ENCODE measurements around the gene MYO15B.

The MYO15B gene

DNA sequence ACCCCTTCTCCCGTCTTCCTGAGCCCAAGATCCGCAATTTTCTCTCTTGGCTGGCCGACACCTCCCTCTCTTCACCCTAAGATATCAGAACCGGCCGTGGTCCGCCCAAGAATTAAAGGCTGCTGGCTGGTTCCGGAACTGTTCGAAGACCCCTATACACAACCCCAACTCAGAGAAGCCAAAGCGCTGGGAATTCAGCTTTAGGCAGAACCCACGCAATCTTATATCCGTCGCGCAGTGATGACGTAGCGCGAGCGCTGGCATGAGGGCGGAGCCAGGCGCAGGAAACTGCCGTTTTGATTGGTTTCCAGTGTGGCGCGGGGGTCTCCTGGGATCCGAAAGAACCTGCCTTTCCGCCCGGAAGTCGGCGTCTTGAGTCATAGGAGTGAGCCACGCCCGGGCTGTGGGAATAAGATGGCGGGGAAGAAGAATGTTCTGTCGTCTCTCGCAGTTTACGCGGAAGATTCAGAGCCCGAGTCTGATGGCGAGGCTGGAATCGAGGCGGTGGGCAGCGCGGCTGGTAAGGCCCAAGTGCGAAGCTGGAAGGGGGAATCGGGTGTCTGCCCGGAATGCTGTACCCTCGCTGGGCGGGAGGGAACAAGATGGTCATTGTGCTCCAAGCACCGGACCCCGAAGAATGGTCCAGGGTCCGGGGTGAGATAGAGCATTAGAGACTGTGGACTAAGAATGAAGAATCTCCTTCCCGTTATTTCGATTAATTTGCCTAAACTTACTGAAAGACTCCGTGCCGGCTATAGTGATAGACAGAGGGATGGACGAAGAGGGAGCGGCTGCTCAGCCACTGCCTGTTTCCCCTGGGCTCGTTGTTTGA, 79.6 kb downstream of the MYO15B start, which contains the start of the genes RECQL5 and SAP30BP:
Gene RECQL5 (minus strand): TSS at position 196 of the 832 bp plus-strand sequence. CDS start 597 bp downstream, outside the sequence.
Gene SAP30BP (plus strand): TSS at position 380 of the 832 bp plus-strand sequence. CDS start 35 bp downstream, at position 415.
- DNase-seq, result peak; percentile 98 to 99 (median 99)

DNA sequence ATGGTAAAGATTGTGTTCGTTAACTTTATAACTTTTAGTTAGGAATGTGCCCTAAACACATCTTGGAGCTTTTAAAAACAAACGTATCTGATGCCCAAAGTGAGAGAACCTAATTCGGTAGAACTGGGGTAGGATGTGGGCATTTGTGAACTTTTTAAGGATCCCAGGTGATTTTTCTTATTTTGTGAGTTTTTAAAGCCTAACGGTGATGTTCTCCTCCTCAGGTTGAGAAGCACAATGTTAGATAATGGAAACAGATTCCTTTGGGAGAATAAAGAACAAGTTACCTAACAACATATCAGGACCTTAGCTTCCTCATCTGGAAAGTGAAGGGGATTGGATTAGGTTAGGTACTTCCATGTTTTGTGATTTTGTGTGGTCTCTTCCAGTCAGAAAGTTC, 80.2 kb downstream of the MYO15B start:
- no peak for DNase-seq

DNA sequence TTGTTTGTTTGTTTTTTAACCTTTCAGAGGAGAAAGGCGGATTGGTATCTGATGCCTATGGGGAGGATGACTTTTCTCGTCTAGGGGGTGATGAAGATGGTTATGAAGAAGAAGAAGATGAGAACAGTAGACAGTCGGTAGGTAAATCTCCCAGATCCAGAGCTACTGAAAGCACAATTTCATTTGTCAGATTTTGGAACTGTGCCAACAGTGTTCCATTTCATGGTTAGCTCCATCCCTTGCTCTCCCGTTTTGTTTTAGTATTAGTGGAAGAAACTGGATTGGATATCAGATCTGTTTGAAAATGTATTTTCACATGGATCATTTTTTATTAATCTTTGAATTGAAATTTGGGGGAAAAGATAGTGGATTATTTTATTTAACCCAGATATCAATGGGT, 80.9 kb downstream of the MYO15B start:
- no peak for DNase-seq

DNA sequence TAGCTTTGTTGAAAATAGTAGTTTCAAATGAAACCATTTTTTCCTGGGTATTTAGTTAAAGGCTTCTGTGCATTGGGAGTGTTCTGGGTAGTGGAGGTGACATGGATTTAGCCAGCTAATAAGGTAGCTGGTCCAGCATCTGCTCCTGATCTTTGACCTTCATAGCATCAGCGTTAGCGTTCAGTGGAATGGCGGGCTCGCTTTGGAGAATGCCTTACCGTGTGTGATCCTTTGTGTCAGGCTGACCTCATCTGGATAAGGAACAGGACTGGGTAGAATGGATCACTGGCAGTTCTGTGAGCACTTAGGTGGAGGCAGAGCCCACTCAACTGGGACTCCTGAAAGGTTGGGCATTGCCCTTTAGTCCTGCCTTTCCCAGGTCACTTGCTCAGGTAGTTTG, 83.3 kb downstream of the MYO15B start:
- DNase-seq, result no peak

DNA sequence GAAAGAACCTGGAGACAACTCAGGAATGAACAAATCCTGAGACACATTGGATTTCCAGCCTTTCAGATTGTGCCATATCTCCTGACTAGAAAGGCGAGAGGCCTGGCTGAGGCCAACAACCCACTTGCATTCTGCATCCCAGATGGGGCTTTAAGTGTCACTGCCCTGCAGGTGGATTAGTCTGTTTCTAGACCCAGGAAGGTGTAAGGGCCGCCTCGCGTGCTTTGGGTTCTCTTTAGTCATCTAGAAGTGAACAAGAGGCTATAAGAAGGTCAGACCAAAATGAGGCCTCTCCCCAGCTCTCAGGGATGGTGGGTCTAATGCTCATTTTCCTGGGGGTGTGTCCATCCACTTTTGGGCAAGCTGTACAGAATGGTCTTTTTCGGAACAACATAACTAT, 84.4 kb downstream of the MYO15B start:
- DNase-seq, result no peak

DNA sequence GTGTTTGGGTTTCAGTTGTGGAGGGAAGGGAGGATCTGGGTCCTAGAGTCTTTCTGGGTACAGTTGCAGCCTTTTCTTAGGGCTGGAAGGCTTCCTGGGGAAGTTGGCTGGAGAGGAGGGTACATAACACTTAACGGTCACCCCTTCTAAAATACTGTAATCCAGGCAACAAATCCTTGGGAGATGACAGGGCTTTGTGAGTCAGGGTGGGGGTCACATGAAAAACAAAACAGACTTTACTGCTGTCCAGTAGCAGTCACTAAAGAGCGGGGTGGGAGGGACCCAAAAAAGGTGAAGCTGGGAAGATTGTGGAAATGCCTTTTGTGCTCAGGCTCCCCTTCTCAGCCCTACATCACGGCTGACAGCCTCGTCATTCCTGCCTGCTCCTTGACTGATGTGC, 85.9 kb downstream of the MYO15B start:
- no peak for DNase-seq
